ENCODE data around the gene ERC1. TPM values are rescaled to one million over a fixed set of nuclear protein-coding genes. Genes with fewer than 3 reads are reported as not detected.

ERC1 gene
- polyA plus RNA-seq, 1 donor = 17.5 TPM

GRCh38 chr12:981176-981828, 9.7 kb upstream of the ERC1 start:
- Histone ChIP-seq H3K36me3 (ENCODE audit: control insufficient read depth, insufficient read depth, low read length) (no peaks in the 10 kb centered on the region), H3K27me3 (ENCODE audit: control insufficient read depth, insufficient read depth, low read length) (no peaks in the 10 kb centered on the region), H3K4me1 (ENCODE audit: control insufficient read depth, insufficient read depth, low read length) (no peaks in the 10 kb centered on the region), H3K27ac (ENCODE audit: low read length) (no peak overlapping the region), H3K4me3 (ENCODE audit: low read length) (no peak overlapping the region), H3K9me3 (ENCODE audit: control insufficient read depth, low read depth, low read length) (no peaks in the 10 kb centered on the region)
- no peak for DNase-seq
- no CpG with 5 or more reads among the region's 8 CpGs for WGBS (ENCODE audit: insufficient coverage, low lambda C conversion rate)

GRCh38 chr12:981961-982360, 9.1 kb upstream of the ERC1 start:
- Histone ChIP-seq H3K4me3 (ENCODE audit: low read length) (no peak overlapping the region), H3K27ac (ENCODE audit: low read length) (no peak overlapping the region), H3K4me1 (ENCODE audit: control insufficient read depth, insufficient read depth, low read length) (no peaks in the 10 kb centered on the region), H3K36me3 (ENCODE audit: control insufficient read depth, insufficient read depth, low read length) (no peaks in the 10 kb centered on the region), H3K27me3 (ENCODE audit: control insufficient read depth, insufficient read depth, low read length) (no peaks in the 10 kb centered on the region), H3K9me3 (ENCODE audit: control insufficient read depth, low read depth, low read length) (no peaks in the 10 kb centered on the region)
- WGBS (ENCODE audit: insufficient coverage, low lambda C conversion rate) = 100% methylated on average over 2 of the region's 3 CpGs
- DNase-seq = no peak

GRCh38 chr12:988646-989045, 2.4 kb upstream of the ERC1 start:
- H3K27ac ChIP-seq (ENCODE audit: low read length) = no peak overlapping the region
- H3K36me3 ChIP-seq (ENCODE audit: control insufficient read depth, insufficient read depth, low read length) = no peaks in the 10 kb centered on the region
- DNase-seq = peak in 1 of 2 donors; percentile 13
- no peak overlapping the region for H3K4me3 ChIP-seq (ENCODE audit: low read length)
- H3K9me3 ChIP-seq (ENCODE audit: control insufficient read depth, low read depth, low read length) = peaks cover 2% of the 10 kb centered on the region
- H3K27me3 ChIP-seq (ENCODE audit: control insufficient read depth, insufficient read depth, low read length) = no peaks in the 10 kb centered on the region
- peaks cover 6% of the 10 kb centered on the region for H3K4me1 ChIP-seq (ENCODE audit: control insufficient read depth, insufficient read depth, low read length)
- no CpG with 5 or more reads among the region's 4 CpGs for WGBS (ENCODE audit: insufficient coverage, low lambda C conversion rate)

- no peak overlapping the region for H3K27ac ChIP-seq (ENCODE audit: low read length)
- H3K4me3 ChIP-seq (ENCODE audit: low read length) = no peak overlapping the region
- DNase-seq = no peak
- no peaks in the 10 kb centered on the region for H3K27me3 ChIP-seq (ENCODE audit: control insufficient read depth, insufficient read depth, low read length)
- no peaks in the 10 kb centered on the region for H3K36me3 ChIP-seq (ENCODE audit: control insufficient read depth, insufficient read depth, low read length)
- 94% methylated on average over 2 of the region's 2 CpGs for WGBS (ENCODE audit: insufficient coverage, low lambda C conversion rate)
- H3K4me1 ChIP-seq (ENCODE audit: control insufficient read depth, insufficient read depth, low read length) = peaks cover 6% of the 10 kb centered on the region
- H3K9me3 ChIP-seq (ENCODE audit: control insufficient read depth, low read depth, low read length) = peaks cover 2% of the 10 kb centered on the region
Measured at GRCh38 chr12:989051-989450, 2.0 kb upstream of the ERC1 start.

- peaks cover 6% of the 10 kb centered on the region for H3K4me1 ChIP-seq (ENCODE audit: control insufficient read depth, insufficient read depth, low read length)
- DNase-seq = peak; percentile 37 to 57
- peak overlapping the region; percentile 79 for H3K4me3 ChIP-seq (ENCODE audit: low read length)
- H3K9me3 ChIP-seq (ENCODE audit: control insufficient read depth, low read depth, low read length) = peaks cover 2% of the 10 kb centered on the region
- H3K36me3 ChIP-seq (ENCODE audit: control insufficient read depth, insufficient read depth, low read length) = no peaks in the 10 kb centered on the region
- WGBS (ENCODE audit: insufficient coverage, low lambda C conversion rate) = 40% methylated on average over 2 of the region's 40 CpGs
- peak overlapping the region; percentile 92 for H3K27ac ChIP-seq (ENCODE audit: low read length)
- H3K27me3 ChIP-seq (ENCODE audit: control insufficient read depth, insufficient read depth, low read length) = no peaks in the 10 kb centered on the region
Measured at GRCh38 chr12:989751-990660, 1.0 kb upstream of the ERC1 start.

- WGBS (ENCODE audit: insufficient coverage, low lambda C conversion rate) = 0% methylated on average over 1 of the region's 48 CpGs
Measured at GRCh38 chr12:991350-992333, 619 bp downstream of the ERC1 start.

GRCh38 chr12:992647-993046, 1.6 kb downstream of the ERC1 start:
- peaks cover 2% of the 10 kb centered on the region for H3K9me3 ChIP-seq (ENCODE audit: control insufficient read depth, low read depth, low read length)
- peaks cover 6% of the 10 kb centered on the region for H3K4me1 ChIP-seq (ENCODE audit: control insufficient read depth, insufficient read depth, low read length)
- H3K27ac ChIP-seq (ENCODE audit: low read length) = no peak overlapping the region
- WGBS (ENCODE audit: insufficient coverage, low lambda C conversion rate) = no CpG with 5 or more reads among the region's 1 CpG
- peak in 1 of 2 donors; percentile 23 for DNase-seq
- no peaks in the 10 kb centered on the region for H3K36me3 ChIP-seq (ENCODE audit: control insufficient read depth, insufficient read depth, low read length)
- H3K27me3 ChIP-seq (ENCODE audit: control insufficient read depth, insufficient read depth, low read length) = no peaks in the 10 kb centered on the region
- no peak overlapping the region for H3K4me3 ChIP-seq (ENCODE audit: low read length)

More at GRCh38 chr12:991350-992333, 619 bp downstream of the ERC1 start:
- Histone ChIP-seq H3K4me1 (ENCODE audit: control insufficient read depth, insufficient read depth, low read length) (peaks cover 6% of the 10 kb centered on the region), H3K9me3 (ENCODE audit: control insufficient read depth, low read depth, low read length) (peaks cover 2% of the 10 kb centered on the region), H3K27ac (ENCODE audit: low read length) (peak overlapping the region; percentile 85), H3K36me3 (ENCODE audit: control insufficient read depth, insufficient read depth, low read length) (no peaks in the 10 kb centered on the region), H3K27me3 (ENCODE audit: control insufficient read depth, insufficient read depth, low read length) (no peaks in the 10 kb centered on the region), H3K4me3 (ENCODE audit: low read length) (peak overlapping the region; percentile 73)
- DNase-seq = peak; percentile 31 to 46

GRCh38 chr12:996881-997280, 5.9 kb downstream of the ERC1 start:
- Histone ChIP-seq H3K27ac (ENCODE audit: low read length) (no peak overlapping the region), H3K36me3 (ENCODE audit: control insufficient read depth, insufficient read depth, low read length) (peaks cover 5% of the 10 kb centered on the region), H3K9me3 (ENCODE audit: control insufficient read depth, low read depth, low read length) (no peaks in the 10 kb centered on the region), H3K4me1 (ENCODE audit: control insufficient read depth, insufficient read depth, low read length) (peaks cover 5% of the 10 kb centered on the region), H3K4me3 (ENCODE audit: low read length) (no peak overlapping the region), H3K27me3 (ENCODE audit: control insufficient read depth, insufficient read depth, low read length) (no peaks in the 10 kb centered on the region)
- no CpG with 5 or more reads among the region's 4 CpGs for WGBS (ENCODE audit: insufficient coverage, low lambda C conversion rate)
- DNase-seq = no peak

GRCh38 chr12:997505-997904, 6.5 kb downstream of the ERC1 start:
- H3K9me3 ChIP-seq (ENCODE audit: control insufficient read depth, low read depth, low read length) = no peaks in the 10 kb centered on the region
- peaks cover 2% of the 10 kb centered on the region for H3K4me1 ChIP-seq (ENCODE audit: control insufficient read depth, insufficient read depth, low read length)
- no peak overlapping the region for H3K27ac ChIP-seq (ENCODE audit: low read length)
- H3K27me3 ChIP-seq (ENCODE audit: control insufficient read depth, insufficient read depth, low read length) = no peaks in the 10 kb centered on the region
- H3K4me3 ChIP-seq (ENCODE audit: low read length) = no peak overlapping the region
- 100% methylated on average over 1 of the region's 1 CpG for WGBS (ENCODE audit: insufficient coverage, low lambda C conversion rate)
- no peak for DNase-seq
- H3K36me3 ChIP-seq (ENCODE audit: control insufficient read depth, insufficient read depth, low read length) = peaks cover 5% of the 10 kb centered on the region
